ENCODE results near the gene ARHGAP29. TPM values are rescaled to one million over a fixed set of nuclear protein-coding genes. Genes with fewer than 3 reads are reported as not detected.

ARHGAP29 gene
- total RNA-seq, 2 experiments from 2014 or later = not detected

- POLR2A ChIA-PET = no interaction called here
- CTCF ChIA-PET = no interaction called here
Observed at GRCh38 chr1:94143173-94143808, 94.1 kb downstream of the ARHGAP29 start.

- CTCF ChIA-PET = no interaction called here
Observed at GRCh38 chr1:94142583-94142982, 94.8 kb downstream of the ARHGAP29 start.

GRCh38 chr1:94142022-94142421 lies 95.4 kb downstream of the ARHGAP29 start:
- ChIA-PET POLR2A (no interaction called here), CTCF (no interaction called here)

More at GRCh38 chr1:94142583-94142982, 94.8 kb downstream of the ARHGAP29 start:
- POLR2A ChIA-PET = no interaction called here

GRCh38 chr1:94132111-94132510 lies 105.3 kb downstream of the ARHGAP29 start:
- POLR2A ChIA-PET = no interaction called here
- CTCF ChIA-PET = no interaction called here

- POLR2A ChIA-PET = no interaction called here
- CTCF ChIA-PET = no interaction called here
Observed at GRCh38 chr1:94130851-94131595, 106.4 kb downstream of the ARHGAP29 start.

GRCh38 chr1:94126651-94127050 lies 110.7 kb downstream of the ARHGAP29 start:
- CTCF ChIA-PET = no interaction called here
- POLR2A ChIA-PET = no interaction called here

GRCh38 chr1:94125551-94126514 lies 111.6 kb downstream of the ARHGAP29 start:
- POLR2A ChIA-PET = no interaction called here
- CTCF ChIA-PET = no interaction called here

- ChIA-PET POLR2A (no interaction called here), CTCF (no interaction called here)
Observed at GRCh38 chr1:94124538-94124937, 112.8 kb downstream of the ARHGAP29 start.

GRCh38 chr1:94122201-94122970 lies 115.0 kb downstream of the ARHGAP29 start:
- CTCF ChIA-PET = no interaction called here
- POLR2A ChIA-PET = no interaction called here

Other genes with a start within 250 kb of the ARHGAP29 start
- not detected for gene ABCA4, start 116.4 kb downstream of the ARHGAP29 start, total RNA-seq
- gene ABCD3, start 180.8 kb upstream of the ARHGAP29 start, total RNA-seq = 10 to 100 TPM; 35.2 to 38.5 TPM

Measured in activated CD8-positive, alpha-beta memory T cell treated with anti-CD3 and anti-CD28 coated beads for 36 hours (primary cell).